RWPE1 (cell line): ENCODE data around the gene SEPTIN2.
"Not testable (repeated sequence)": the region's sequence is repeated elsewhere in the genome, so short reads cannot be mapped to it uniquely, and the experiment has no call there.

Experiments
- CTCF ChIA-PET: fragments of 350-600 bp; sonication (Branson Sonifier 250); formaldehyde crosslinking; extraction: SDS; loops from one replicate; lab custom pipeline; 2021; lab: Yijun Ruan, JAX
- POLR2A ChIA-PET: fragments of 400-600 bp; formaldehyde crosslinking; extraction: SDS; loops from one replicate; lab custom pipeline; 2020; ENCODE audit warnings: antibody characterized with exemption; ENCODE audit not compliant: low non-redundant PET; lab: Yijun Ruan, JAX
- DNase-seq: peaks from one replicate; pipeline ENCODE4 v3.0.0; 2012; ENCODE audit warnings: low spot score
- H3K27ac ChIP-seq: fragments of 450-650 bp; 2 replicates; pipeline ENCODE4 v1.5.1; 2017
- TF ChIP-seq, protein P1 (sequence below): fragments of 450-650 bp; conservative IDR thresholded peaks from 2 replicates; pipeline ENCODE4 v1.5.1; 2017; ENCODE audit warnings: low read depth, mild to moderate bottlenecking

Gene SEPTIN2

GRCh38 chr2:241389697-241390096, 74.0 kb downstream of the SEPTIN2 start:
- H3K27ac ChIP-seq = no peak overlapping the region
- POLR2A ChIA-PET = no interaction called here
- CTCF ChIA-PET = interaction anchor here (0.7 kb wide), 1 partner anchor 97 kb away, joined by 3 read pairs; no protein-coding TSS in a partner anchor
- TF ChIP-seq, protein P1, sequence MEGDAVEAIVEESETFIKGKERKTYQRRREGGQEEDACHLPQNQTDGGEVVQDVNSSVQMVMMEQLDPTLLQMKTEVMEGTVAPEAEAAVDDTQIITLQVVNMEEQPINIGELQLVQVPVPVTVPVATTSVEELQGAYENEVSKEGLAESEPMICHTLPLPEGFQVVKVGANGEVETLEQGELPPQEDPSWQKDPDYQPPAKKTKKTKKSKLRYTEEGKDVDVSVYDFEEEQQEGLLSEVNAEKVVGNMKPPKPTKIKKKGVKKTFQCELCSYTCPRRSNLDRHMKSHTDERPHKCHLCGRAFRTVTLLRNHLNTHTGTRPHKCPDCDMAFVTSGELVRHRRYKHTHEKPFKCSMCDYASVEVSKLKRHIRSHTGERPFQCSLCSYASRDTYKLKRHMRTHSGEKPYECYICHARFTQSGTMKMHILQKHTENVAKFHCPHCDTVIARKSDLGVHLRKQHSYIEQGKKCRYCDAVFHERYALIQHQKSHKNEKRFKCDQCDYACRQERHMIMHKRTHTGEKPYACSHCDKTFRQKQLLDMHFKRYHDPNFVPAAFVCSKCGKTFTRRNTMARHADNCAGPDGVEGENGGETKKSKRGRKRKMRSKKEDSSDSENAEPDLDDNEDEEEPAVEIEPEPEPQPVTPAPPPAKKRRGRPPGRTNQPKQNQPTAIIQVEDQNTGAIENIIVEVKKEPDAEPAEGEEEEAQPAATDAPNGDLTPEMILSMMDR = no peak
- no peak for DNase-seq

- CTCF ChIA-PET = interaction anchor here (0.7 kb wide), 1 partner anchor 96 kb away, joined by 3 read pairs; no protein-coding TSS in a partner anchor
- POLR2A ChIA-PET = no interaction called here
- DNase-seq = peak; percentile 80
Measured at GRCh38 chr2:241390301-241391206, 74.8 kb downstream of the SEPTIN2 start.

DNA sequence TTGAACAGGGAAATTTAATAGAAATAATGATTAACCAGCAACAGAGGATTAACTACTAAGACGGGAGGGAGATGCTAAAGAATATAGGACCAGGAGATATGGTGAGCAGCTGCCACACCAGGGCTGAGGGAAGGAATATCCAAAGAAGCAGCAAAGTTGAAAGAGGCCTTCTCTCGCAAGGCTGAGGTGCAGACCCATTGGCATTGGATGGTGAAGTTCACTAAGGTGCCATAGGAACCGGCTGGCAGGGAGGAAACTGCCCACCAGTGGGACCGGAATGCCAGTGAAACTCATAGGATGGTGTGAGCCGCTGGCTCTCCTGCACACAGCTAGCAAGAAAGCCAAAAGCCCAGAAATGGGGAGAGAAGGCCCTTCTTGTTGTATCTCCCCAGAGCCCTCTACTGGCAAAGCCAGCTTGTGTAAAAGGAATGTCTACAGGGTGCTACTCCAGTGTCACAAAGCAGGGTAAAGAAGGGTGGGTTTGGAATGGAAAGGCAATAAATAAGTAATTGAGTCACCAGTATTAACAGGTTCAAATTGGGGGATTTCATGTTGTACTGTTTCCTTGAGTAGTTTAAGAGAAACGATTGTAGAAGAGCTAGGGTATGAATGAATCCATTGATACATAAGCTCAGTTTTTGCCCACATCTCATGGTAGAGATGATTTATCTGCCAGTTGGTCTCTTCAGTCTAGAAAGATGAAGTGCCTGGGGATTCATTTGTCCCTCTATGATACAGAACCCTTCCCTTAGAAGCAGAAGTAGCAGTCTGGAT, 76.4 kb downstream of the SEPTIN2 start:
- TF ChIP-seq, protein P1 = no peak
- POLR2A ChIA-PET = no interaction called here
- no peak for DNase-seq
- CTCF ChIA-PET = interaction anchor here (0.6 kb wide), 1 partner anchor 19 kb away, joined by 3 read pairs; no protein-coding TSS in a partner anchor
- no peak overlapping the region for H3K27ac ChIP-seq

More at GRCh38 chr2:241390301-241391206, 74.8 kb downstream of the SEPTIN2 start:
- TF ChIP-seq, protein P1 = no peak
- peak overlapping the region; percentile 64 for H3K27ac ChIP-seq

GRCh38 chr2:241392753-241393152, 77.0 kb downstream of the SEPTIN2 start:
- CTCF ChIA-PET, H3K27ac ChIP-seq, POLR2A ChIA-PET, DNase-seq: not testable (repeated sequence)

DNA sequence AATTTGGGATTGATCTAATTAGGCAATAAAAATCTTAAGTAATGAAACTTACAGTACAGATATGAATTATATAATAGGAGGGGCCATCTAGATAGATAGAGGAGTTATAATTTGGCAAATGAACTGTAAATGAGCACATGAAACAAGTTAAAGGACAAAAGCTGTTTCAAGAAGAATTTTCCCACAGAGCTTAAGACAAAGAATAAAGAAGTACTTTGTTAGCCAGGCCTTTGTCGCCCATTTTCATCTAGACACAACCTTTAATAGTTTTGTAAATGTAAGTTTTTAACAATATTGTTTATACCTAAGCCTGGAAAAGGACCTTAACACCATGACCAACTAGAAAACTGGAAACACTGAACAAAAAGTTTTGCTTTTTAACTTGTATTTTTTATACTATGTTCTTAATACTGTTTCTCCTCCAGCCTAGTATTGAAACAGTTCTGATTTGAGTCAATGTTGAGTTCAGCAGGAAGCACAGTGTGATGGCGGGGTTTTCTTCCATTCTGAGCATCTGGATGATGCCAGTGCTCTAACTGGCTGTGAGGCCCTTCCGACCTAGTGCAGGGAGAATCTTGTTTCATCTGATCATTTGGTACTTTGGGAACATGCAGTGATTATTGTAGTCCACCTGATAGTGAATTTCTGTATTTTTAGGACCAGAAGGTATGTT, 77.9 kb downstream of the SEPTIN2 start:
- no peak overlapping the region for H3K27ac ChIP-seq
- DNase-seq = no peak
- POLR2A ChIA-PET = no interaction called here
- TF ChIP-seq, protein P1 = no peak
- CTCF ChIA-PET = interaction anchor here (0.7 kb wide), 1 partner anchor 222 kb away, joined by 4 read pairs; no protein-coding TSS in a partner anchor

DNA sequence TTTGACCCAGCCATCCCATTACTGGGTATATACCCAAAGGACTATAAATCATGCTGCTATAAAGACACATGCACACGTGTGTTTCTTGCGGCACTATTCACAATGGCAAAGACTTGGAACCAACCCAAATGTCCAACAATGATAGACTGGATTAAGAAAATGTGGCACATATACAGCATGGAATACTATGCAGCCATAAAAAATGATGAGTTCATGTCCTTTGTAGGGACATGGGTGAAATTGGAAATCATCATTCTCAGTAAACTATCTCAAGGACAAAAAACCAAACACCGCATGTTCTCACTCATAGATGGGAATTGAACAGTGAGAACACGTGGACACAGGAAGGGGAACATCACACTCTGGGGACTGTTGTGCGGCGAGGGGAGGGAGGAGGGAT, 81.1 kb downstream of the SEPTIN2 start:
- H3K27ac ChIP-seq, DNase-seq, POLR2A ChIA-PET, CTCF ChIA-PET: not testable (repeated sequence)
